ENCODE data around the gene ACTL6B.

Gene ACTL6B

DNA sequence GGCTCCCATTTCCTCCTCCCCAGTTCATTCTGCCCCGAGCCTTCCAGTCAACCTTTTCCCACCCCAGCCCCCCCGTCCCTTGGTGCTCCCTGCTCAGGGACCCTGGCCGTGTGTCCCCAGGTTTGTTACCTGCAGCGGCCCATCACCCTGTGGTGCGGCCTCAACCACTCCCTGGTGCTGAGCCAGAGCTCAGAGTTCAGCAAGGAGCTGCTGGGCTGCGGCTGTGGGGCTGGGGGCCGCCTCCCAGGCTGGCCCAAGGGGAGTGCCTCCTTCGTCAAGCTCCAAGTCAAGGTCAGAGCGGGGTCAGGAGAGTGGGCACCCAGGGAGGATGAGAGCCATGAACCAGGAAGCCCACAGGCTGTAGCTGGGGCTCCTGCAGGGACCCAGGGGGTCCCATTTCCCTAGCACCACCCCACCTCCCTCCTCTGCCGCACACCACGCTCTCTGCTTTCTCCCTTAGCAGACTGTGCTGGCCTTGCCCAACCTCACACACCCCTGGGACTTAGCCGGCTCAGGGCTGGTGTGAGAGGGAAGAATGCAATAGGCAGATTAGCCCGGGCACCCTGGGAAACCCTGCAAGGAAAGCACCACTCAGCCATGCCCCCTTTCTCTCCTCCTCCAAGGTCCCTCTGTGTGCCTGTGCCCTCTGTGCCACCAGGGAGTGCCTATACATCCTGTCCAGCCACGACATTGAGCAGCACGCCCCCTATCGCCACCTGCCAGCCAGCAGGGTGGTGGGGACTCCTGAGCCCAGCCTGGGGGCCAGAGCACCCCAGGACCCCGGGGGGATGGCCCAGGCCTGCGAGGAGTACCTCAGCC, 56.1 kb downstream of the ACTL6B start:
- DNase-seq (ENCODE audit: low spot score), result no peak

GRCh38 chr7:100598425-100598824, 57.8 kb downstream of the ACTL6B start:
- no peak for DNase-seq (ENCODE audit: low spot score)

- no peak for DNase-seq (ENCODE audit: low spot score)
Observed at GRCh38 chr7:100595188-100595587, 61.1 kb downstream of the ACTL6B start.

Measured in activated CD4-positive, alpha-beta T cell treated with anti-CD3 and anti-CD28 coated beads, Interleukin-2, Interleukin-4, amounts not matched to agents 100 ng/mL and 50 ng/mL, durations not matched to agents 16 hours and 8 hours (primary cell).